H7 (cell line): Measurements from ENCODE around the gene BRPF3. TPM values are rescaled to one million over a fixed set of nuclear protein-coding genes. Genes with fewer than 3 reads are reported as not detected.
A peak's percentile ranks its signal among the peaks of the same experiment; 100 is the strongest.

Experiments
- DNase-seq: peaks from one replicate; pipeline ENCODE4 v3.0.0; 2012
- H3K27me3 ChIP-seq: 2 replicates; pipeline ENCODE4 v1.6.0; 2011; ENCODE audit warnings: mild to moderate bottlenecking, low read length; ENCODE audit not compliant: control insufficient read depth, insufficient read depth
- H3K36me3 ChIP-seq: replicated peaks from 2 replicates; pipeline ENCODE4 v1.5.1; 2011; ENCODE audit warnings: low read length; ENCODE audit not compliant: control insufficient read depth, insufficient read depth
- H3K4me3 ChIP-seq: 2 replicates; pipeline ENCODE4 v1.5.1; 2011; ENCODE audit warnings: low read depth, mild to moderate bottlenecking, control low read depth, low read length, moderate library complexity; ENCODE audit not compliant: insufficient read depth
- total RNA-seq: library from RNA; depleted of rRNA; stranded (reverse); fragments of >200 nt; shearing (Covaris generic); gene quantifications from 2 replicates; pipeline ENCODE4 v1.2.3, GENCODE V29; 2014; rRNA removed

Gene BRPF3
- total RNA-seq = 12.7 and 15.6 TPM in 2 replicates

- peak within 1 kb of the TSS; percentile 60 for H3K4me3 ChIP-seq
- peak; percentile 95 for DNase-seq
- no peaks in the 10 kb centered on the region for H3K27me3 ChIP-seq
- peaks cover 10% of the 10 kb centered on the region for H3K36me3 ChIP-seq
Observed at GRCh38 chr6:36196113-36196879, at the start of gene BRPF3. Gene BRPF3 (plus strand): TSS chr6:36196744. CDS start chr6:36200323, 3,579 bp downstream.

- Histone ChIP-seq H3K36me3 (no peaks in the 10 kb centered on the region), H3K4me3 (no peak overlapping the region), H3K27me3 (no peaks in the 10 kb centered on the region)
- no peak for DNase-seq
Observed at GRCh38 chr6:36147294-36147693, 49.2 kb upstream of the BRPF3 start.

DNA sequence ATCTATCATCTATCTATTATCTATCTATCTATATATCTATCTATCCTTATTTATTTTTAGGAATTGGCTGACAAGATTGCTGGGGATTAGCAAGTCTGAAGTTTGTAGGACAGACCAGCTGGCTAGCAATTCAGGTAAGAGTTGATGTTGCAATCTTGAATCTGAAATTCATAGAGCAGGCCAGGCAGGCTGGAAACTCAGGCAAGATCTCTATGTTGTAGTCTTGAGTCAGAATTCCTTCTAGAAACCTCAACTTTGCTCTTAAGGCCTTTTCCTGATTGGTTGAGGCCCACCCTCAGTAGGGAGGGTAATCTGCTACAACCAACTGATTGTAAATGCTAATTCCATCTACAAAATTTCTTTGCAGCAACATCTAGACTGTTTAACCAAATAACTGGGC lies 47.1 kb upstream of the BRPF3 start:
- Histone ChIP-seq H3K4me3 (no peak overlapping the region), H3K27me3 (no peaks in the 10 kb centered on the region), H3K36me3 (no peaks in the 10 kb centered on the region)
- DNase-seq = no peak

GRCh38 chr6:36150283-36150682 lies 46.3 kb upstream of the BRPF3 start:
- no peak overlapping the region for H3K4me3 ChIP-seq
- no peaks in the 10 kb centered on the region for H3K36me3 ChIP-seq
- no peaks in the 10 kb centered on the region for H3K27me3 ChIP-seq
- DNase-seq = no peak

- Histone ChIP-seq H3K36me3 (no peaks in the 10 kb centered on the region), H3K27me3 (no peaks in the 10 kb centered on the region), H3K4me3 (no peak overlapping the region)
- no peak for DNase-seq
Observed at GRCh38 chr6:36154286-36154685, 42.3 kb upstream of the BRPF3 start.

DNA sequence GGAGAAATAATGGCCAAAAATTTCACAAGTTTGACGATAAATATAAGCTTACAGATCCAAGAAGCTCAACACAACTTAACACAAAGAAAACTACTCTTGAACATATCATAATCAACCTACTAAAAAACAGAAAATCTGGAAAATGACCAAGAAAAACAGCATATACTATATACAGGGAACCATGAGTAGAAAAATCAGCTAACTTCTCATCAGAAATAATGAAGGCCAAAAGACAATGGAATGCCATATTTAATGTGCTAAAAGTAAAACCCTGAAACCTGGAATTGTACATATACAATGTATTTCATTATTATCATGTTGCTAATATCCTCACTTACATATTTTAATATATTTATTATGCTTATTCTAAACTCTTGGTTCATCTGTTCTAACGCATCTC lies 40.9 kb upstream of the BRPF3 start:
- DNase-seq = no peak
- H3K36me3 ChIP-seq = no peaks in the 10 kb centered on the region
- no peaks in the 10 kb centered on the region for H3K27me3 ChIP-seq
- no peak overlapping the region for H3K4me3 ChIP-seq

DNA sequence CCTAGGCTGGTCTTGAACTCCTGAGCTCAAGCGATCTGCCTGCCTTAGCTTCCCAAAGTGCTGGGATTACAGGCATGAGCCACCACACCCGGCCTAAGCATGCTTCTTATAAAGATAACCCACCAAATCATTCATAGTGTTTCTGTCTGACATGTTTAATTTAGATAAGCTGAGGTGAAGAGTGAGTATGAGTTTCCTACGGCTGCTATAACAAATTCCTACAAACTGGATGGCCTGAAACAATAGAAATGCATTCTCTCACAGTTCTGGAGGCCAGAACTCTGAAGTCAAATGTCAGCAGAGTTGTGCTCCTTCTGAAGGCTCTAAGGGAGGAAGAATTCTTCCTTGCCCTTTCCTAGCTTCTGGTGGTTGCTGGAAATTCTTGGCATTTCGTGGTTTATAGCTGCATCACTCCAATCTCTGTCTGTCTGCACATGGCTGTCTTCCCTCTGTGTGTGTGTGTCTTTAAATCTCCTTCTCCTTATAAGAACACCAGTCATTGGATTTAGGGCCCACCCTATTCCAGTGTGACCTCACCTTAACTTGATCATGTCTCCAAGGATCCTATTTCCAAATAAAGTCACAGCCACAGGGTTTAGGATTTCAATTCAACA lies 36.3 kb upstream of the BRPF3 start:
- Histone ChIP-seq H3K36me3 (no peaks in the 10 kb centered on the region), H3K4me3 (no peak overlapping the region)
- DNase-seq = no peak

GRCh38 chr6:36169023-36170007 lies 27.2 kb upstream of the BRPF3 start:
- H3K36me3 ChIP-seq = no peaks in the 10 kb centered on the region
- no peak overlapping the region for H3K4me3 ChIP-seq
- H3K27me3 ChIP-seq = no peaks in the 10 kb centered on the region
- DNase-seq = no peak

More for the DNA sequence above, 36.3 kb upstream of the BRPF3 start:
- no peaks in the 10 kb centered on the region for H3K27me3 ChIP-seq

DNA sequence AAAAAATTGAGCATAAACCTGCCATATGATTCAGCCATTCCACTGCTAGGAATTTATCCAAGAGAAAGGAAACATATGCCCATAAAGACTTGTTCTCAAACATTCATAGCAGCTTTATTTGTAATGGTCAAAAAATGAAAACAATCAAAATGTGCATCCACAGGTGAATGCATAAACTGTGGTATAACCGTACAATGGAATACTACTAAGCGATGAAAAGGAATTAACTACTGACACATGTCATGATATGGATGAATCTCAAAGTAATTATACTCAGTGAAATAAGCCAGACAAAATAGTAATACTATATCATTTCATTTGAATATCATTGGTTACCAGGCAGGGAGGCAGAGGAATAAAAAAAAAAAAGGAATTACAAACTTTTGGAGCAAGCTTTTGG lies 25.8 kb upstream of the BRPF3 start:
- H3K4me3 ChIP-seq = no peak overlapping the region
- H3K27me3 ChIP-seq = no peaks in the 10 kb centered on the region
- no peak for DNase-seq
- no peaks in the 10 kb centered on the region for H3K36me3 ChIP-seq

- DNase-seq = no peak
- Histone ChIP-seq H3K36me3 (no peaks in the 10 kb centered on the region), H3K4me3 (no peak overlapping the region), H3K27me3 (no peaks in the 10 kb centered on the region)
Observed at GRCh38 chr6:36171573-36171972, 25.0 kb upstream of the BRPF3 start.

GRCh38 chr6:36177166-36177565 lies 19.4 kb upstream of the BRPF3 start:
- no peak for DNase-seq
- no peaks in the 10 kb centered on the region for H3K36me3 ChIP-seq
- no peaks in the 10 kb centered on the region for H3K27me3 ChIP-seq
- H3K4me3 ChIP-seq = no peak overlapping the region

DNA sequence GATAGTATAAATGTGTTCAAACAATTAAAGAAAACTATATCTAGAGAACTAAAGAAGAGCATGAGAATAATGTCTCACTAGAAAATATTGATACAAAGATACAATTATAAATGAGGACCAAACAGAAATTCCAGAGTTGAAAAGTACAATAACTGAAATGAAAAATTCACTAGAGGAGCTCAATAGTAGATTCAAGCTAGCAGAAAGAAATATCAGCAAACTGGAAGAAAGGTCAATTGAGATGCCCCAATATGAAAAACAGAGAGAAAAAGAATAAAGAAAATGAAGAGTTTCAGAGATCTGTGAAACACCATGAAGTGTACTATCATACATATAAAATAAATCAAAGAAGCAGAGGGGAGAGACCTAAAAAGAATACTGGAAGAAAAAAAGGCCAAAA lies 18.0 kb upstream of the BRPF3 start:
- H3K4me3 ChIP-seq = no peak overlapping the region
- no peaks in the 10 kb centered on the region for H3K27me3 ChIP-seq
- H3K36me3 ChIP-seq = no peaks in the 10 kb centered on the region
- DNase-seq = no peak

- Histone ChIP-seq H3K36me3 (no peaks in the 10 kb centered on the region), H3K4me3 (no peak overlapping the region), H3K27me3 (no peaks in the 10 kb centered on the region)
- no peak for DNase-seq
Observed at GRCh38 chr6:36180126-36180525, 16.4 kb upstream of the BRPF3 start.

DNA sequence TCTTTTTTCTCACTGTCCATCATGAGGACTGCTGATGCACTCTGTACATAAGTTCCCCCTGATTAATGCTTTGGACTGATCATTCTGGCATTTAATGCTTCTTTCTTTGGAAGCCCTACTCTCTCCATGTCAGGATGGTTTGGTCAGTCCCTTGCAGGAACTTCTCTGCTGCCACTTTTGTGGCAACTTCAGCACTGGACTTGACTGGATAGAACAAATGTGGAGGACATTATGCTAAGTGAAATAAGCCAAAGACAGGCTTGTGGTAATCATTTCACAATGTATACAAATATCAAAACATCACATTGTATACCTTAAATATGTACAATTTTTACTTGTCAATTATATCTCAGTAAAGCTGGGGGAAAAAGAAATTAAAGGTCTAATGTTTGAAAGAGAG lies 12.2 kb upstream of the BRPF3 start:
- no peaks in the 10 kb centered on the region for H3K27me3 ChIP-seq
- no peak for DNase-seq
- H3K36me3 ChIP-seq = no peaks in the 10 kb centered on the region
- no peak overlapping the region for H3K4me3 ChIP-seq
